ENCODE results near the gene DDX42.
A peak's percentile ranks its signal among the peaks of the same experiment; 100 is the strongest.
"Not testable (repeated sequence)": the region's sequence is repeated elsewhere in the genome, so short reads cannot be mapped to it uniquely, and the experiment has no call there.

The DDX42 gene

DNA sequence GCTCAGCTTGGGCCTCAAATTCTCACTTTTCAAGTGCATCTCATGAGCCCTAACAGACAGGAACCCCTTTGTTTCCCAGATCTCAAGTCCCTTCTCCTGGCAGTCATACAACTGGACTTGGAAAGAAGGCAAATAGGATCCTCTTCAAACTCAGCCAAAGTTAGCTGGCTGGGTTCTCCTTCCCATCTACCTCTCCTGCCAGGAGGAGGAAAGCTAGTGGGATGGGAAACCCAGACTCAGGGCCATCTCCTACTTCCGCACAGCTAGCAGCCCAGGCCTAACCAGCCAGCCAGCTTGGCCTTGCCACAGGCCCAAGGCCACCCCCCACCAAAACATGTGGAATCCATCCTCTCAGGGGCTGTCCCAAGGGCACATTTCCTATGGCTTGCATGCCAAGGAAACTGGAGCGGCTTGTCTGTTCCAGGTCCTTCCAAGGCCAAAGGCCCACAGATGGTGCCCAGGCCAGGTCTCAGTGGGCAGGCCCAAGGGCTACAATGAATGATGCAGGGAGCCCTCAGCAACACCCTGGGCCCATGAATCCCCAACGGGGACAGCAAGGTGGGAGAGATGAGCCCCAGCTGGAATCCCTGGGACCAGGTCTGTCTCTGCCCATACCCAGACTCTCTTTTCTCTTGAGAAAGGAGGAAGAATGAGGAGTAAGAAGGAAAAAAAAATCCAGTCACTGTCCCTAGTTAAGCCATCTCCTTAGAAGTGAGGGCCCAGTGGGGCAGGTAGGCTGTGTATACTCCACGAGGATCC is 66.8 kb downstream of the DDX42 start:
- no peak for DNase-seq (ENCODE audit: extremely low read depth, low read depth)

DNA sequence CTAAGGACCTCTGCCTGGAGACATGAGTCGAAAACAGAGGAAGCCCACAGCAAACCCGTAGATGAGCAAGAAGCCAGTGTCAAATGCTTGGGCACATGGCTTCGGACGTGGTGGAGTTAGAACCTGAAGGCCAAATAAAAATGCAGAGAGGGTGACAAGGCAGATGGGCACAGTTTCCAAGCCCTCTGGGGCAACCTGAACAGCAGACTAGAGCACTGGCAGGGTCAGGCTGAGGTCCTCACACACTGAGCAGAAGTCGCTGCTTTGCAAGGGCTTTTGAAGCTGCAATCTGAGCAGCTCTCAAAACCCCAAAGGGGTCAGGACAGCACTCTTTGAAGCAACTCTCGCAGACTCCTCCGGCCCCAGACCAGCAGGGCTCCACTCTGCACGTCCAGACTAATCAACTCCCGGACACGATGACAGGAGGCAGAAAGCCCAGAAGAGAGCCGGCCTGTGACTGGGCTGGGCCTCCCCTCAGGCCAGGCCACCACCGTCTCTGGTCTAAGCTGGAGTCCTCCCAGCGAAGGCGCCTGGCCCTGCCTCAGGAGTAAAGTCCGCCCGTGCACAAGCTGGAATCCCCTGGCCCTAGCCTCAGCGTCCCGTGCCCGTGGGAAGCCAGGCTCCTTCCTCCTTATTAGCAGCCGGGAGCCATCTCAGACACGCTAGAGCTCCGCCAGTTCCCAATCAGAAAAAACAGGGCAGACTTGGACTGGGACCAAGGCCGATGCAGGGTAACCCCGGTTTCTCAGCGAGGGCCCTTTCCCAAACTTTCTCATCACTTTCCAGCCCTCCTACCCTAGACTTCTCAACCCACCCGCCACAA is 67.6 kb downstream of the DDX42 start:
- DNase-seq (ENCODE audit: extremely low read depth, low read depth), result no peak
- TF ChIP-seq, protein P1, sequence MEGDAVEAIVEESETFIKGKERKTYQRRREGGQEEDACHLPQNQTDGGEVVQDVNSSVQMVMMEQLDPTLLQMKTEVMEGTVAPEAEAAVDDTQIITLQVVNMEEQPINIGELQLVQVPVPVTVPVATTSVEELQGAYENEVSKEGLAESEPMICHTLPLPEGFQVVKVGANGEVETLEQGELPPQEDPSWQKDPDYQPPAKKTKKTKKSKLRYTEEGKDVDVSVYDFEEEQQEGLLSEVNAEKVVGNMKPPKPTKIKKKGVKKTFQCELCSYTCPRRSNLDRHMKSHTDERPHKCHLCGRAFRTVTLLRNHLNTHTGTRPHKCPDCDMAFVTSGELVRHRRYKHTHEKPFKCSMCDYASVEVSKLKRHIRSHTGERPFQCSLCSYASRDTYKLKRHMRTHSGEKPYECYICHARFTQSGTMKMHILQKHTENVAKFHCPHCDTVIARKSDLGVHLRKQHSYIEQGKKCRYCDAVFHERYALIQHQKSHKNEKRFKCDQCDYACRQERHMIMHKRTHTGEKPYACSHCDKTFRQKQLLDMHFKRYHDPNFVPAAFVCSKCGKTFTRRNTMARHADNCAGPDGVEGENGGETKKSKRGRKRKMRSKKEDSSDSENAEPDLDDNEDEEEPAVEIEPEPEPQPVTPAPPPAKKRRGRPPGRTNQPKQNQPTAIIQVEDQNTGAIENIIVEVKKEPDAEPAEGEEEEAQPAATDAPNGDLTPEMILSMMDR (IDR thresholded peaks at IDR 0.05; ENCODE audit: low read depth, low read length), result no peak

More for the DNA sequence above, 66.8 kb downstream of the DDX42 start:
- TF ChIP-seq, protein P1 (IDR thresholded peaks at IDR 0.05; ENCODE audit: low read depth, low read length), result no peak

DNA sequence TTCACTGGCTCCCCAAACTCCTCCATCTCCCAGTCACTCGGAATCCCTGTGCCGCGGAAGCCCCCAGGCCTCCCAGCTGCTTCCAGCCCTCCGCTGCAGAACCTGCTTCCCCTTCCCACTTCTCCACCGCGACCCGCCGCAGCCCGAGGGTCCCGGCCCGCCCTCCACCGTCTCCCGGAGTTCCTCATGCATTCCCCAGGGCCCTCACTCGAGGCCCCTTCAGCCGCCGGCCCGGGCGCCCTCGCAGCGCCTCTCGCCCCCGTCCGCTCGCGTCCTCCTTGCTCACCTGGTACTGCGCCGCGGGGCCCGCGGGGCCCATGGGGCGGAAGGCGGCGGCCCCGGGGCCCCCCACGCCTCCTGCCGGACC is 68.2 kb downstream of the DDX42 start:
- DNase-seq (ENCODE audit: extremely low read depth, low read depth), result no peak
- TF ChIP-seq, protein P1 (IDR thresholded peaks at IDR 0.05; ENCODE audit: low read depth, low read length), result no peak

DNA sequence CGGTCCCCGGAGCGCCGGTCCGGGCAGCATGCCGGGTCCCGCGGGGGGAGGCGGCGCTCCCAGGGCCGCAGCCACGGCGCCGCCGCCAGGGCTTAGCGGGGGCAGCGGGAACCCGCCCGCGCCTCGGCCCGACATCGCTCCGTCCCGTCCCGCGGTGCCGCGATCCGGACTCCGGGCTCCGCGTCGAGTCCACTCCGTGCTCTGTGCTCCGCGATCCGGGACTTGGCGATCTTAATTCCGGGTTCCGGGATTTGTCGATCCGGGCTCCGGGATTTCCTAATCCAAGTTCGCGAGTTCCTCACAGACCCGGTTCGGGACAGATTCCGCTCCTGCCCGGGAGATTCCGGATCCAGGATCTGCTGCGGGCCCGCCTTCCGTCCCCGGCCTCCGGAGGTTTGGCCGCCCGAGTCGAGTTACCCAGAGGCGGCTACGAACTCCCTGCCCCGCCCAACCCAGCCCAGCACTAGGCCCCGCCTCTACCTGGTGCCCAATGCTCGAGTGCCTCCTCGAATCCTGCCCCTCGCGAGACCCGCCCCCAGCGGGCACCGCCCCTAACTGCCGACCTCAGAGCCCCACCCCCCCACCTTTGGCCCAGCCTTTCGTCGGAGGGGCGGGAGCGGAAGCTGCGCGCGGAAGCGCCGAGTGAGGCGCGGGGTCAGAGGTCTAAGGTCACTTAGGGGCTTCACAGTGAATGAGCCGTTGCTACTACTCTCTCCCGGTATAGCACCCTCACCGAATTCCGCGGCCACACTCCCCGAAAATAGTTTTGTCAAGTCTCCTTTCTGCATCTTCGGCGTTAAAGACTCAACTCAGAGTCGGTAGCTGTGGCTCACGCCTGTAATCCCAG is 68.8 kb downstream of the DDX42 start, which contains the start of gene SMARCD2:
SMARCD2 (minus strand) TSS at position 146 of the 847 bp plus-strand sequence; CDS start at position 135, 11 bp downstream.
- TF ChIP-seq, protein P1 (IDR thresholded peaks at IDR 0.05; ENCODE audit: low read depth, low read length), result no peak
- DNase-seq (ENCODE audit: extremely low read depth, low read depth), result peak; percentile 99

DNA sequence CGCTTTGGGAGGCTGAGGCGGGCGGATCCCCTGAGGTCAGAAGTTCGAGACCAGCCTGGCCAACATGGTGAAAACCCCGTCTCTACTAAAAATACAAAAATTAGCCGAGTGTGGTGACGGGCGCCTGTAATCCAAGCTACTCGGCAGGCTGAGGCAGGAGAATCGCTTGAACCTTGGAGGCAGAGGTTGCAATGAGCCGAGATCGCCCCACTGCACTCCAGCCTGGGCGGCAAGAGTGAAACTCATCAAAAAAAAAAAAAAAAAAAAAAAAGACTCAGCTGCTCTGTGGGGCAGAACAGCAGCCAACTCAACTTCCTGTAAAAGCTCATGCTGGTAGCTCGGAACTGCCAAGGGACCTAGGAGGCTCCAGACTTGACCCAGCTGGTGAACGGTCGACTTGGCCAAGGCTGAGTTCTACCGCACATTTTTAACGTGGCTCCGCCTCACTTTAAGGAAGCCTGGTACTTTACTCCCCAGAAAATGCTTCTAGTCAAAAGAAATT is 69.5 kb downstream of the DDX42 start:
- DNase-seq (ENCODE audit: extremely low read depth, low read depth), result not testable (repeated sequence)

DNA sequence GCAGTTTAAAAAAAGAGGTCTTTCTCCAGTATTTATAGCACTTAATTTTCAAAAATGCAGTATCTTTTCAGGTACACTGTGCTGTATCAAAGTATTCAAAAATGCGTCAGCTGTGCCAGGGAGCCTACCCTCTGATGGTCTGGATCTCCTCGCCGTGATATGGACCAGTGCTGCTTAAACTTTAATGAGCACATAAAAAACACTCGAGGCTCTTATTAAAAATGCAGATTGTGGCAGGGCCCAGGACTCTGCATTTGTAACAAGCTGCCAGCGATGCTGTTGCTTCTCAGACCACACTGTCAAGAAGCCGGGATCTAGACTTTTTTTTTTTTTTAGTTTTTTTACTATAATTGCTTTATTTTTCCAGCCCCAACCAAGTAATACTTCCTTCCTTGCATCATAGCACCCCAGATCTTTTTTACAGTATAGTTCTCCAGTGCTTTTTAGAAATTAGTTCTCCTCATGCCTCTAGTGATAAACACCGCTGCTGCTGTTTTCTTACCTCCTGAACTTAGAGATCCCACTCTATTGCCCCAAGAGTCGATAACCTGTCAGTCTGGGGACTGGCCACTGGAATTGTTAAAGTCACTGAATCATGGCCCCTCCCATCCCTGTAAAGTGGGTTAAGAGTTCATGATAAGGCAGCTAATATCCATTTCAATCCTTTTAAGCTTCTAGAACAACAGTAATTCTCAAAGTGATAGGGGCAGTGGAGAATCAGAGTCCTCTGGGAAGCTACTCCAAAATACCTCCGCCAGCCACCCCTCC is 70.1 kb downstream of the DDX42 start:
- DNase-seq (ENCODE audit: extremely low read depth, low read depth), result no peak
- TF ChIP-seq, protein P1 (IDR thresholded peaks at IDR 0.05; ENCODE audit: low read depth, low read length), result no peak

DNA sequence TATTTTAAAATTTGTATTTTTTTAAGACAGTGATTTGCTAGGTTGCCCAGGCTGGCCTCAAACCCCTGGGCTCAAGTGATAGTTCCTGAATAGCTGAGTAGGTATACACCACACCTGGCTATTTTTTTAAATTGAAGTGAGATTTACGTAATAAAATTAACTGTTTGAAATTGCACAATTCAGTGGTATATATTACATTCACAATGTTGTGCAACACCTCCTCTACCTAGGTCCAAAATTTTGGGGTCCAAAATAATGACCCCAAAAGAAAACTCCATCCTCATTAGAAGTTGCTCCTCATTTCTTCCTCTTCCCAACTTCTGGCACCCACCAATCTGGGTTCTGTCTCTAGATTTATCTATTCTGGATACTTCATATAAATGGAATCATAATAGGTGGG is 71.5 kb downstream of the DDX42 start:
- TF ChIP-seq, protein P1 (IDR thresholded peaks at IDR 0.05; ENCODE audit: low read depth, low read length), result no peak
- DNase-seq (ENCODE audit: extremely low read depth, low read depth), result no peak

Data from AG09319 (cell line).